Endothelial cell of umbilical vein (primary cell): ENCODE results near the gene PML. TPM values are rescaled to one million over a fixed set of nuclear protein-coding genes. Genes with fewer than 3 reads are reported as not detected.

Experiments used
- BruUV-seq: library from RNA; stranded (reverse); fragments of 400-500 nt; replicated peaks from 2 replicates; lab custom pipeline; 2021; lab: Mats Ljungman, UMichigan
- CTCF ChIA-PET: fragments of 300-600, 350-600 bp; sonication (Branson Sonifier 250); formaldehyde crosslinking; loops from one replicate; lab custom pipeline; 2021; ENCODE audit warnings: antibody characterized with exemption, inconsistent platforms; lab: Charles Lee
- POLR2A ChIA-PET: fragments of 300-600, 350-600 bp; sonication (Branson Sonifier 250); formaldehyde crosslinking; loops from one replicate; lab custom pipeline; 2021; ENCODE audit warnings: antibody characterized with exemption, inconsistent platforms; lab: Charles Lee
- DNase-seq: peaks from one replicate; pipeline ENCODE4 v3.0.0-alpha.2; 2011; ENCODE audit warnings: low read depth, low spot score
- FAIRE-seq: peaks from 2 replicates; lab custom pipeline; 2011; peaks lifted over from hg19 to GRCh38; lab: Jason Lieb, UNC
- H2AFZ ChIP-seq: 2 replicates; pipeline ENCODE4 v1.6.0; 2012; ENCODE audit warnings: low read depth, low read length, control low read depth, inconsistent platforms
- H3K27ac ChIP-seq: 2 replicates; pipeline ENCODE4 v1.5.1; 2011; ENCODE audit warnings: low read depth, mild to moderate bottlenecking, control low read depth, low read length, moderate library complexity; ENCODE audit not compliant: insufficient read depth
- H3K27me3 ChIP-seq, 2 experiments: 2 replicates each; pipeline versions ENCODE4 v1.6.0 to v1.6.1; 2011; ENCODE audit warnings: low read length in 2 of 2, mixed read lengths in 1 of 2; ENCODE audit not compliant: control insufficient read depth in 2 of 2, insufficient read depth in 2 of 2
- H3K36me3 ChIP-seq, 2 experiments: 2 replicates in 1 of 2; 3 replicates in 1 of 2; pipeline ENCODE4 v1.5.1; 2011; ENCODE audit warnings: low read length in 2 of 2, mild to moderate bottlenecking in 1 of 2, moderate library complexity in 1 of 2; ENCODE audit not compliant: control insufficient read depth in 2 of 2, insufficient read depth in 2 of 2; ENCODE audit errors: extremely low read depth in 1 of 2
- H3K4me1 ChIP-seq: 3 replicates; pipeline ENCODE4 v1.5.1; 2011; ENCODE audit warnings: mild to moderate bottlenecking, low read length; ENCODE audit not compliant: control insufficient read depth, insufficient read depth; ENCODE audit errors: extremely low read depth
- H3K4me2 ChIP-seq: 2 replicates; pipeline ENCODE4 v1.6.1; 2011; ENCODE audit warnings: low read length, control low read depth, mixed read lengths; ENCODE audit not compliant: insufficient read depth
- H3K4me3 ChIP-seq, 3 experiments: fragments of 200-600 bp in 1 of 3; sonication (generic), shearing (Covaris generic) in 1 of 3; replicated peaks in 1 of 3; 2 replicates each; pipeline ENCODE4 v1.5.1; 2011 to 2016; ENCODE audit warnings: control low read depth in 3 of 3, low read length in 3 of 3, mild to moderate bottlenecking in 2 of 3, inconsistent platforms in 1 of 3, low read depth in 1 of 3, moderate library complexity in 1 of 3; ENCODE audit not compliant: insufficient read depth in 1 of 3
- H3K79me2 ChIP-seq: 2 replicates; pipeline ENCODE4 v1.6.0; 2012; ENCODE audit warnings: low read length, inconsistent platforms; ENCODE audit not compliant: control insufficient read depth, insufficient read depth
- H3K9ac ChIP-seq: replicated peaks from 2 replicates; pipeline ENCODE3; 2011; ENCODE audit warnings: low read length, control low read depth; ENCODE audit not compliant: insufficient read depth; ENCODE audit errors: extremely low read depth
- H3K9me1 ChIP-seq: replicated peaks from 3 replicates; pipeline ENCODE4 v1.6.0; 2011; ENCODE audit warnings: mild to moderate bottlenecking, low read length; ENCODE audit not compliant: control insufficient read depth, insufficient read depth; ENCODE audit errors: extremely low read depth
- H3K9me3 ChIP-seq: replicated peaks from 2 replicates; pipeline ENCODE4 v1.5.1; 2012; ENCODE audit warnings: low read length, inconsistent platforms; ENCODE audit not compliant: control insufficient read depth, insufficient read depth
- H4K20me1 ChIP-seq: replicated peaks from 2 replicates; pipeline ENCODE3; 2011; ENCODE audit warnings: mild to moderate bottlenecking, low read length; ENCODE audit not compliant: control insufficient read depth, insufficient read depth; ENCODE audit errors: extremely low read depth
- EZH2 ChIP-seq: IDR thresholded peaks from 2 replicates; pipeline ENCODE4 v1.6.1; 2012; ENCODE audit warnings: borderline replicate concordance, low read depth, mild to moderate bottlenecking, moderate library complexity, low read length, inconsistent platforms; ENCODE audit not compliant: severe bottlenecking
- JUN ChIP-seq: IDR thresholded peaks from 2 replicates; pipeline ENCODE4 v1.6.1; 2011; ENCODE audit warnings: borderline replicate concordance, low read depth; ENCODE audit not compliant: insufficient read length, insufficient read depth
- POLR2A ChIP-seq: IDR thresholded peaks from 2 replicates; pipeline ENCODE4 v1.6.1; 2012; ENCODE audit warnings: low read depth, mild to moderate bottlenecking, control low read depth, low read length
- POLR2AphosphoS5 ChIP-seq: IDR thresholded peaks from 2 replicates; pipeline ENCODE4 v1.6.1; 2012; ENCODE audit warnings: low read depth, mild to moderate bottlenecking, control low read depth, low read length, moderate library complexity; ENCODE audit not compliant: insufficient read depth
- dilution Hi-C: fragments of 300-500 bp; cut with MboI; formaldehyde crosslinking; loops from one replicate; pipeline ENCODE4 v1.15.0; 2019; ENCODE audit warnings: low sequenced_read_pairs; ENCODE audit not compliant: extremely low pct_ligation_motif_present
- intact Hi-C: fragments of 100-400 bp; cut with micrococcal nuclease; formaldehyde crosslinking; loops from one replicate; pipeline ENCODE4 v1.10.0; 2022
- polyA plus RNA-seq, 4 experiments: library from polyadenylated mRNA; depleted of rRNA in 3 of 4; stranded (reverse) in 3 of 4; unstranded in 1 of 4; fragments of >200 nt; gene quantifications; 2 replicates each; pipeline versions ENCODE4 v1.2.1 to v1.2.3, GENCODE V29; 2011 to 2012; ENCODE audit warnings: missing spikeins in 1 of 4
- total RNA-seq: library from RNA; stranded (reverse); gene quantifications from 2 replicates; pipeline ENCODE4 v1.2.3, GENCODE V29; 2021
- TF ChIP-seq, protein P1 (sequence below): IDR thresholded peaks from 2 replicates; pipeline ENCODE4 v1.6.1; 2011; ENCODE audit not compliant: insufficient read depth, insufficient read length
- TF ChIP-seq, protein P2 (sequence below), 2 donors: IDR thresholded peaks; 1 replicate in 1 of 2; 2 replicates in 1 of 2; pipeline ENCODE4 v1.5.1; 2011; ENCODE audit warnings: low read length in 2 of 2, mild to moderate bottlenecking in 2 of 2, moderate library complexity in 2 of 2, control low read depth in 1 of 2, inconsistent platforms in 1 of 2, low read depth in 1 of 2; ENCODE audit not compliant: insufficient read depth in 1 of 2; ENCODE audit errors: extremely low read depth in 1 of 2

PML gene
- total and polyA plus RNA-seq, 2 donors (not counting 3 experiments of a cell fraction or from before 2014, with no cell fraction given), result 30.4 to 79.6 TPM

DNA sequence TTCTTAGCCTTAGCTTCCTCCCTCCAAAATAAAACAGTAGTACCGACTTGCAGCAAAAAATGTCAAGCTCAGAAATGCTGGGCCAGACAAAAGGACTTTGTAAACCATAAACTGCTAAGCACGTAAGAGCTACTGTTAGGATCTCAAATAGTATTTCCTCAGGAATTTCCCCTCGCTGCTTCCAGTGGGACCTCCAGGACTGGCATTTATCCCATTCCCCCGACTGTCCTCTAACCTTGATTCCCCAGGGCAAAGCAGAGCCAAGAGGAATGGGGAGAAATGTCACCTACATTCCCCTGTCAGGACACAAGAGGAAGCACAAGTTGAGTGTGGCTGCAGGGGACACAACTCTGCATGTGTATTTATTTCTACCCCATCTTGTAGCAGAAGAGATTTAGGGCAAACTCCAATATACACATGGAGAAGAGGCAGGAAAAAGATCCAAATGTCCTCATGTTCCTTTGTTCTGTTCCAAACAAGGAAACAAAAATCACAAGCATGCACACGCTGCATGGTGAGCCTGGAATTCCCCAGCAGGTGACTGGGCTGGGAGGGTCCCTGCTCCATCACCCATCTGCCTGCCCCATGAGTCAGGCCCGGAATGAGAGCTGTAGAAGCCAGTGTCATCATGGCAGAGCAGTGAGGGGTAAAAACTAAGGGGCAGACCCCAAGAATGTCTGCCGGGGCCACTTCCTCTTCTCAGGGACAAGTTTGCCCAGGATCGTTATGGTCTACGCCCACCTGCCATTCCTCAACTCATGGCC lies 6.7 kb upstream of the PML start:
- H3K4me1 ChIP-seq, result peaks cover 56% of the 10 kb centered on the region
- H2AFZ ChIP-seq, result no peak overlapping the region
- no peak for TF ChIP-seq JUN
- TF ChIP-seq, protein P1, sequence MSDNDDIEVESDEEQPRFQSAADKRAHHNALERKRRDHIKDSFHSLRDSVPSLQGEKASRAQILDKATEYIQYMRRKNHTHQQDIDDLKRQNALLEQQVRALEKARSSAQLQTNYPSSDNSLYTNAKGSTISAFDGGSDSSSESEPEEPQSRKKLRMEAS, result no peak
- DNase-seq, result peak; percentile 49
- no peaks in the 10 kb centered on the region for H3K36me3 ChIP-seq
- H3K79me2 ChIP-seq, result no peaks in the 10 kb centered on the region
- H3K9me1 ChIP-seq, result no peaks in the 10 kb centered on the region
- no peaks in the 10 kb centered on the region for H4K20me1 ChIP-seq
- peak; percentile 83 for FAIRE-seq
- dilution Hi-C loops (no loop called here), intact Hi-C loops (no loop called here)
- no peak overlapping the region for H3K4me3 ChIP-seq
- POLR2A ChIA-PET, result no interaction called here
- H3K27ac ChIP-seq, result peak overlapping the region; percentile 26
- no peaks in the 10 kb centered on the region for H3K27me3 ChIP-seq
- H3K9me3 ChIP-seq, result no peaks in the 10 kb centered on the region
- CTCF ChIA-PET, result interaction anchor here (0.9 to 7.0 kb wide), 8 partner anchors 9 to 333 kb away, joined by 3 to 53 read pairs (median 4); no protein-coding TSS in a partner anchor
- H3K9ac ChIP-seq, result no peak overlapping the region
- no peak overlapping the region for H3K4me2 ChIP-seq
- BruUV-seq, result no TSS peak

DNA sequence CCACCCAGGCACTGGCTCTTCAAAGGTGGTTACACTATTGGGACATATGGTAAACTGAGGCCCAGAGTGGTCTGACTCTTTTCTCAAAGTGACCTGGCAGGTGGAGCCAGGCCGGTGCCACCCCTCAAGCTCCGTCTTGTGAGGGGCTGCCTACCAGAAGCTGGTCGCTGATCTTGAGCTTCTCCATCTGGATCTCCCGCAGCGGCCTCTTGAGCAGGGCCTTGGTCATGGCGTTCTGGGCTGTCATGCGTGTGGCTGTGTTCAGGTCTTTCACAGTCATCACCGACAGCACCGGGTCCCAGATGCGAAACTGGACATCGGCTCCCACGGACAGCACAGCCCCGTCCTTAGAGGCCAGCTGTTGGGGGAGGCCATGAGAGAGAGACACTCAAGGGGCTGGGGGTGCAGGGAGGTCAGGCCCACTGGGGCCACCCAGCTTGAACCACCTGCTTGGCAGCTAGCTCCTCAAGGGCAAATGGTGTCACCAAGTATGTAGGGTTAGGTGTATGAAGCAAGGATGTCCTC lies 6.0 kb upstream of the PML start:
- H3K27ac ChIP-seq, result peak overlapping the region; percentile 50
- H3K36me3 ChIP-seq, result no peaks in the 10 kb centered on the region
- H2AFZ ChIP-seq, result no peak overlapping the region
- POLR2A ChIA-PET, result no interaction called here
- intact Hi-C loops (no loop called here), dilution Hi-C loops (no loop called here)
- no peaks in the 10 kb centered on the region for H3K79me2 ChIP-seq
- no peak for DNase-seq
- no peaks in the 10 kb centered on the region for H3K9me1 ChIP-seq
- FAIRE-seq, result no peak
- H3K27me3 ChIP-seq, result no peaks in the 10 kb centered on the region
- CTCF ChIA-PET, result interaction anchor here (1.5 to 7.0 kb wide), 3 partner anchors 15 to 60 kb away, joined by 7 to 53 read pairs (median 18); no protein-coding TSS in a partner anchor
- H4K20me1 ChIP-seq, result no peaks in the 10 kb centered on the region
- H3K9ac ChIP-seq, result no peak overlapping the region
- no peak overlapping the region for H3K4me2 ChIP-seq
- H3K4me3 ChIP-seq, result no peak overlapping the region
- H3K4me1 ChIP-seq, result peaks cover 50% of the 10 kb centered on the region
- no peaks in the 10 kb centered on the region for H3K9me3 ChIP-seq
- TF ChIP-seq POLR2AphosphoS5 (no peak), POLR2A (no peak), EZH2 (no peak), JUN (no peak)
- TF ChIP-seq, protein P2, sequence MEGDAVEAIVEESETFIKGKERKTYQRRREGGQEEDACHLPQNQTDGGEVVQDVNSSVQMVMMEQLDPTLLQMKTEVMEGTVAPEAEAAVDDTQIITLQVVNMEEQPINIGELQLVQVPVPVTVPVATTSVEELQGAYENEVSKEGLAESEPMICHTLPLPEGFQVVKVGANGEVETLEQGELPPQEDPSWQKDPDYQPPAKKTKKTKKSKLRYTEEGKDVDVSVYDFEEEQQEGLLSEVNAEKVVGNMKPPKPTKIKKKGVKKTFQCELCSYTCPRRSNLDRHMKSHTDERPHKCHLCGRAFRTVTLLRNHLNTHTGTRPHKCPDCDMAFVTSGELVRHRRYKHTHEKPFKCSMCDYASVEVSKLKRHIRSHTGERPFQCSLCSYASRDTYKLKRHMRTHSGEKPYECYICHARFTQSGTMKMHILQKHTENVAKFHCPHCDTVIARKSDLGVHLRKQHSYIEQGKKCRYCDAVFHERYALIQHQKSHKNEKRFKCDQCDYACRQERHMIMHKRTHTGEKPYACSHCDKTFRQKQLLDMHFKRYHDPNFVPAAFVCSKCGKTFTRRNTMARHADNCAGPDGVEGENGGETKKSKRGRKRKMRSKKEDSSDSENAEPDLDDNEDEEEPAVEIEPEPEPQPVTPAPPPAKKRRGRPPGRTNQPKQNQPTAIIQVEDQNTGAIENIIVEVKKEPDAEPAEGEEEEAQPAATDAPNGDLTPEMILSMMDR (IDR thresholded peaks at IDR 0.05; ENCODE audit: extremely low read depth in 1 of 2, insufficient read depth in 1 of 2, low read depth in 1 of 2, low read length in 2 of 2), result no peak
- BruUV-seq, result no TSS peak
